SK-N-MC (cell line): ENCODE data around the gene TPTE.
"Not testable (repeated sequence)": the region's sequence is repeated elsewhere in the genome, so short reads cannot be mapped to it uniquely, and the experiment has no call there.

Experiments used
- DNase-seq: peaks from one replicate; pipeline ENCODE4 v3.0.0-alpha.2; 2011; ENCODE audit warnings: low read depth, low spot score
- H3K27ac ChIP-seq: fragments of 200-600 bp; sonication (generic); 2 replicates; pipeline ENCODE4 v1.5.1; 2016; ENCODE audit warnings: mixed run types
- H3K36me3 ChIP-seq: fragments of 200-600 bp; sonication (generic); 2 replicates; pipeline ENCODE4 v1.6.1; 2017; ENCODE audit warnings: antibody characterized with exemption, low read length, mixed read lengths; ENCODE audit not compliant: insufficient read depth
- H3K4me3 ChIP-seq: fragments of 200-600 bp; sonication (generic); 2 replicates; pipeline ENCODE4 v1.5.1; 2016
- H3K9ac ChIP-seq: fragments of 200-600 bp; sonication (generic); 2 replicates; pipeline ENCODE4 v1.8.0; 2017; ENCODE audit warnings: mixed run types, mixed read lengths; ENCODE audit not compliant: insufficient read length
- H3K9me3 ChIP-seq: fragments of 200-600 bp; sonication (generic); 2 replicates; pipeline ENCODE4 v1.6.1; 2017; ENCODE audit warnings: low read depth, mild to moderate bottlenecking, antibody characterized with exemption, low read length, moderate library complexity, mixed read lengths
- EZH2 ChIP-seq: fragments of 200-600 bp; sonication (generic); IDR thresholded peaks from one replicate; pipeline ENCODE4 v1.6.1; 2017; ENCODE audit warnings: antibody characterized with exemption
- FOXP2 ChIP-seq: optimal IDR thresholded peaks from 2 replicates; pipeline ENCODE3; 2011; ENCODE audit warnings: mild to moderate bottlenecking, moderate library complexity; ENCODE audit not compliant: insufficient read depth; ENCODE audit errors: extremely low read length, control extremely low read depth
- POLR2AphosphoS5 ChIP-seq: IDR thresholded peaks from 2 replicates; pipeline ENCODE4 v1.6.1; 2012; ENCODE audit warnings: mild to moderate bottlenecking, low read depth, low read length, borderline replicate concordance

Gene TPTE

GRCh38 chr21:10641107-10641506 is 119.7 kb downstream of the TPTE start:
- Histone ChIP-seq H3K36me3 (no peaks in the 10 kb centered on the region), H3K9me3 (no peaks in the 10 kb centered on the region), H3K9ac (no peak overlapping the region), H3K27ac (no peak overlapping the region), H3K4me3 (no peak overlapping the region)
- no peak for DNase-seq
- TF ChIP-seq EZH2: no peak
- no peak for TF ChIP-seq POLR2AphosphoS5
- no peak for TF ChIP-seq FOXP2

DNA sequence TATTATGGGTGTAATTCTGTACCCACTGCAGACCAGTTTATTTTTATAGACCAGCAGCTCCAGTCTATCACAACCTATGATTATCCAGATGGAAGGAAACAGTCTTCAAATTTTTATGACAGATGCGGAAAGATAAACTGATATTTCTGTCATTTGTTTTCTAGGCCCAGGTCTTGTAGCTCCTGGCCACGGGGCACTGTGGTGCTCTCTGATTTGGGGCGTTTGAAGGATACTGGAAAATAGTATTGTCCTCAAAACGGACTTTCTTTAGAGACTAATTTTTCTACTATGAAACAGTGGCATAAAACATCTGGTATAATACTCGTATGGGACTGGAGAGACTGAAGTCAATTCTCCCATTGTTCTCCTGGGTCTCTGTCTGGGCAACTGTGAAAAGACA is 124.3 kb downstream of the TPTE start:
- DNase-seq, H3K36me3 ChIP-seq, H3K27ac ChIP-seq, H3K9me3 ChIP-seq, H3K4me3 ChIP-seq, H3K9ac ChIP-seq: not testable (repeated sequence)

DNA sequence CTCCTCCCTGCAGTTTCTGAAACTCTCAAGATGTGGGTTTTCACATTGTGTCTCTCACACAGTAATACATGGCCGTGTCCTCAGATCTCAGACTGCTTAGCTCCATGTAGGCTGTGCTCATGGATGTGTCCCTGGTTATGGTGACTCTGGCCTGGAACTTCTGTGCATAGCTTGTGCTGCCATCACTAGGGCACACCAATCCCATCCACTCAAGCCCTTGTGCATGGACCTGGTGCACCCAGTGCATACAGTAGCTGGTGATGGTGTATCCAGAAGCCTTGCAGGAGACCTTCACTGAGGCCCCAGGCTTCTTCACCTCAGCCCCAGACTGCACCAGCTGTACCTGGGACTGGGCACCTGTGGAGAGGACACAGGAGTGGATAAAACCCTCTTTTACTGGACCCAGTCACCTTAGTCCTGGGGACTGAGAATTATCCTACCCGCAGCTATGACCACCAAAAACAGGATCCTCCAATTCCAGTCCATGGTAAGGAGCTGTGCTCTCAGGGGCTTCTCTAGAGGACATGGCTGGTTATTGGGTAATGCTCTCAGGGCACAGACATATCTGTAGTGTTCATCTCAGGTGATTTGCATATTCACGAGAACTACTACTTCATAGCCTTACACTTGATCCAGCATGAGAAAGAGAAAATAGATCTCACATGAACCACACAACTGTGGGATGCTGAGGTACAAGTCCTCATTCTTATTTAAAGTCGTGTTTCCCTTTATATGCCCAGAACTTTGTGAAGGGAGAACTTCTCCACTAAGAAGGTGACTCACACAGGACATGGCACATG is 128.2 kb downstream of the TPTE start:
- not testable (repeated sequence) for H3K27ac ChIP-seq, H3K9ac ChIP-seq, H3K9me3 ChIP-seq, H3K36me3 ChIP-seq, H3K4me3 ChIP-seq, DNase-seq

- not testable (repeated sequence) for DNase-seq, H3K36me3 ChIP-seq, H3K9me3 ChIP-seq, H3K9ac ChIP-seq, H3K27ac ChIP-seq, H3K4me3 ChIP-seq
Measured at GRCh38 chr21:10650297-10650696, 128.9 kb downstream of the TPTE start.
